ENCODE measurements around the gene ERH. TPM values are rescaled to one million over a fixed set of nuclear protein-coding genes. Genes with fewer than 3 reads are reported as not detected.
"Not testable (repeated sequence)": the region's sequence is repeated elsewhere in the genome, so short reads cannot be mapped to it uniquely, and the experiment has no call there.

ERH gene
- total RNA-seq, 1 donor from 2014 or later: 223 TPM

DNA sequence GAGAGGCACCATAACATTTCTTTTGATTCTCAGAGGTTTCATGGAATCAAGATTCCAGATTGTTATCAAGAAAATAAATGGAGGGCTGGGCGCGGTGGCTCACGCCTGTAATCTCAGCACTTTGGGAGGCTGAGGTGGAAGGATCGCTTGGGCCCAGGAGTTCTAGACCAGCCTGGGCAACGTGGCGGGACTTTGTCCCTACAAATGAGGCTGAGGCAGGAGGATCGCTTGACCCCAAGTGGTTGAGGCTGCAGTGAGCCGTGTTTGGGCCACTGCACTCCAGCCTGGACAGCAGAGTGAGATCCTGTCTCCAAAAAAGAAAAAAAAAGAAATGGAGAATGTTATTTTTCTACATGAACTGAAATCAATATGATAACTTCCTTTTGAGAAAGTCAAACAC lies 1.7 kb upstream of the ERH start:
- peaks cover 12% of the 10 kb centered on the region for H3K4me1 Mint-ChIP-seq (ENCODE audit: low read depth, unreplicated experiment)
- no peak for DNase-seq
- TF ChIP-seq, protein P1, sequence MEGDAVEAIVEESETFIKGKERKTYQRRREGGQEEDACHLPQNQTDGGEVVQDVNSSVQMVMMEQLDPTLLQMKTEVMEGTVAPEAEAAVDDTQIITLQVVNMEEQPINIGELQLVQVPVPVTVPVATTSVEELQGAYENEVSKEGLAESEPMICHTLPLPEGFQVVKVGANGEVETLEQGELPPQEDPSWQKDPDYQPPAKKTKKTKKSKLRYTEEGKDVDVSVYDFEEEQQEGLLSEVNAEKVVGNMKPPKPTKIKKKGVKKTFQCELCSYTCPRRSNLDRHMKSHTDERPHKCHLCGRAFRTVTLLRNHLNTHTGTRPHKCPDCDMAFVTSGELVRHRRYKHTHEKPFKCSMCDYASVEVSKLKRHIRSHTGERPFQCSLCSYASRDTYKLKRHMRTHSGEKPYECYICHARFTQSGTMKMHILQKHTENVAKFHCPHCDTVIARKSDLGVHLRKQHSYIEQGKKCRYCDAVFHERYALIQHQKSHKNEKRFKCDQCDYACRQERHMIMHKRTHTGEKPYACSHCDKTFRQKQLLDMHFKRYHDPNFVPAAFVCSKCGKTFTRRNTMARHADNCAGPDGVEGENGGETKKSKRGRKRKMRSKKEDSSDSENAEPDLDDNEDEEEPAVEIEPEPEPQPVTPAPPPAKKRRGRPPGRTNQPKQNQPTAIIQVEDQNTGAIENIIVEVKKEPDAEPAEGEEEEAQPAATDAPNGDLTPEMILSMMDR (IDR thresholded peaks at IDR 0.05; ENCODE audit: partially characterized antibody, unreplicated experiment): no peak
- peaks cover 3% of the 10 kb centered on the region for H3K9me3 Mint-ChIP-seq (ENCODE audit: unreplicated experiment)
- H3K27me3 Mint-ChIP-seq (ENCODE audit: unreplicated experiment): peaks cover 3% of the 10 kb centered on the region
- H3K4me3 Mint-ChIP-seq (ENCODE audit: unreplicated experiment): peak overlapping the region; percentile 96
- H3K36me3 Mint-ChIP-seq (ENCODE audit: unreplicated experiment): no peaks in the 10 kb centered on the region
- no peak overlapping the region for H3K27ac Mint-ChIP-seq (ENCODE audit: unreplicated experiment)

DNA sequence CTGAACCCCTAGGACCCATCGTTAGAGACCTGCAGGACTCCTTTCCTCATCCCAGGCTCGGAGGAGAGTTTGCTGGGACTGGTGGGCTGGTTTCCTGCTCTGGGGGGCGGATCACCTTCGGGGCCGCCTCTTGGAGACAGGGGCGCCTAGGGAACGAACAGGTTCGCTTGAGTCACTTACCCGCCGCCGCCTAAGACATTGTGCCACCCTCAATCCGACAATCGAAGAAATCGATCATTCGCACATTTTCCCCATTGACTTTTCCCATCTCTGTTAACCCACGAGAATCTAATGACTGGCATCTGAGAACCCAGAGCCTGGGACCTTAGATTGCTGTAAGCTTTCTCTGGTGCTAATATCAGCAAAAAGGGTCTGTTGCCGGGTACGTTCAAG lies 715 bp upstream of the ERH start:
- peak overlapping the region; percentile 96 for H3K4me3 Mint-ChIP-seq (ENCODE audit: unreplicated experiment)
- H3K4me1 Mint-ChIP-seq (ENCODE audit: low read depth, unreplicated experiment): peaks cover 12% of the 10 kb centered on the region
- TF ChIP-seq, protein P1 (IDR thresholded peaks at IDR 0.05; ENCODE audit: partially characterized antibody, unreplicated experiment): no peak
- peaks cover 3% of the 10 kb centered on the region for H3K9me3 Mint-ChIP-seq (ENCODE audit: unreplicated experiment)
- peaks cover 3% of the 10 kb centered on the region for H3K27me3 Mint-ChIP-seq (ENCODE audit: unreplicated experiment)
- peak overlapping the region; percentile 100 for H3K27ac Mint-ChIP-seq (ENCODE audit: unreplicated experiment)
- no peak for DNase-seq
- H3K36me3 Mint-ChIP-seq (ENCODE audit: unreplicated experiment): no peaks in the 10 kb centered on the region

- Mint-ChIP-seq H3K36me3 (ENCODE audit: unreplicated experiment) (no peaks in the 10 kb centered on the region), H3K27ac (ENCODE audit: unreplicated experiment) (no peak overlapping the region), H3K4me3 (ENCODE audit: unreplicated experiment) (peak overlapping the region; percentile 44), H3K27me3 (ENCODE audit: unreplicated experiment) (peaks cover 3% of the 10 kb centered on the region), H3K9me3 (ENCODE audit: unreplicated experiment) (peaks cover 3% of the 10 kb centered on the region), H3K4me1 (ENCODE audit: low read depth, unreplicated experiment) (peaks cover 12% of the 10 kb centered on the region)
- DNase-seq: no peak
- TF ChIP-seq, protein P1 (IDR thresholded peaks at IDR 0.05; ENCODE audit: partially characterized antibody, unreplicated experiment): no peak
Observed at GRCh38 chr14:69395929-69396328, 2.2 kb downstream of the ERH start.

DNA sequence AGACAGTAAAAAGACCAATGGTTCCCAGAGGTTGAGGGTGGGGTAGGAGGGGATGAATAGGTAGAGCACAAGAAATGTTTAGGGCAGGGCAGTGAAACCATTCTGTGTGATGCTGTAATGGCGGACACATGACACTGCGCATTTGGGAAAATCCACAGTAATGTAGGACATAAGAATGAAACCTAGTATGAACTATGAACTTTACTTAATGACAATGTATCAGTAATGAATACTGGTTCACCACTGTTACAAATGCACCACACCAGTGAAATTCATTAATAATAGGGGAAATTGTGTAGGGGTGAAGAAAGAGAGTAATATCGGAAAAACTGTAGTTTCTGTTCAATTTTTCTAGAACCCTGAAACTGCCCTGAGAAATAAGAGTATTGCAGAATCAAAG lies 5.6 kb downstream of the ERH start:
- peaks cover 3% of the 10 kb centered on the region for H3K4me1 Mint-ChIP-seq (ENCODE audit: low read depth, unreplicated experiment)
- no peak overlapping the region for H3K4me3 Mint-ChIP-seq (ENCODE audit: unreplicated experiment)

GRCh38 chr14:69391400-69391799 lies 6.7 kb downstream of the ERH start:
- not testable (repeated sequence) for DNase-seq; H3K36me3 Mint-ChIP-seq (ENCODE audit: unreplicated experiment); H3K27ac Mint-ChIP-seq (ENCODE audit: unreplicated experiment); H3K4me1 Mint-ChIP-seq (ENCODE audit: low read depth, unreplicated experiment); H3K9me3 Mint-ChIP-seq (ENCODE audit: unreplicated experiment); H3K4me3 Mint-ChIP-seq (ENCODE audit: unreplicated experiment); H3K27me3 Mint-ChIP-seq (ENCODE audit: unreplicated experiment)

More for the DNA sequence above, 5.6 kb downstream of the ERH start:
- TF ChIP-seq, protein P1 (IDR thresholded peaks at IDR 0.05; ENCODE audit: partially characterized antibody, unreplicated experiment): no peak
- DNase-seq: no peak
- H3K27ac Mint-ChIP-seq (ENCODE audit: unreplicated experiment): no peak overlapping the region
- no peaks in the 10 kb centered on the region for H3K9me3 Mint-ChIP-seq (ENCODE audit: unreplicated experiment)
- H3K27me3 Mint-ChIP-seq (ENCODE audit: unreplicated experiment): peaks cover 3% of the 10 kb centered on the region
- H3K36me3 Mint-ChIP-seq (ENCODE audit: unreplicated experiment): no peaks in the 10 kb centered on the region

GRCh38 chr14:69387311-69387710 lies 10.8 kb downstream of the ERH start:
- no peak for DNase-seq
- no peak overlapping the region for H3K4me3 Mint-ChIP-seq (ENCODE audit: unreplicated experiment)
- no peaks in the 10 kb centered on the region for H3K4me1 Mint-ChIP-seq (ENCODE audit: low read depth, unreplicated experiment)
- no peak overlapping the region for H3K27ac Mint-ChIP-seq (ENCODE audit: unreplicated experiment)
- H3K27me3 Mint-ChIP-seq (ENCODE audit: unreplicated experiment): no peaks in the 10 kb centered on the region
- TF ChIP-seq, protein P1 (IDR thresholded peaks at IDR 0.05; ENCODE audit: partially characterized antibody, unreplicated experiment): no peak
- H3K9me3 Mint-ChIP-seq (ENCODE audit: unreplicated experiment): no peaks in the 10 kb centered on the region
- H3K36me3 Mint-ChIP-seq (ENCODE audit: unreplicated experiment): no peaks in the 10 kb centered on the region

Data from glutamatergic neuron (in vitro differentiated cells).